ENCODE results near the gene MAN1A1.

DNA sequence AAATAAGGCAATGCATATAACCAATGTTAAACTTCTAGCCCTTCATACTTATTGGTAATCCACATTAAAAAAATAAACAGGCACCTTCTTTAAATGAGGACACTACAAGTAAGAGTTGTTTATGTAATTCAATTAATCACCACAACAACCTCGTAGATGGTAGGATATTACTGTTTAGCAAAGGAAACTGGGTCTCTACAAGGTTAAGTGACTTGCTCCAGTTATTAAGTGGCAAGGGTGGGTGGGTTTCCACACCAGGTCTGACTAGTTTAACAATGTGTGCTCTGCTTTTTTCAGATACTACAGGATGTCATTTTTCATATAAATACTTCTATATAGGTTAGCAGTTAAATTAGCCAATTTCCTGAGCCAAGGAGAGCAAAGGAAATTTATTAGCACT is 129.1 kb downstream of the MAN1A1 start:
- TF ChIP-seq, protein P1, sequence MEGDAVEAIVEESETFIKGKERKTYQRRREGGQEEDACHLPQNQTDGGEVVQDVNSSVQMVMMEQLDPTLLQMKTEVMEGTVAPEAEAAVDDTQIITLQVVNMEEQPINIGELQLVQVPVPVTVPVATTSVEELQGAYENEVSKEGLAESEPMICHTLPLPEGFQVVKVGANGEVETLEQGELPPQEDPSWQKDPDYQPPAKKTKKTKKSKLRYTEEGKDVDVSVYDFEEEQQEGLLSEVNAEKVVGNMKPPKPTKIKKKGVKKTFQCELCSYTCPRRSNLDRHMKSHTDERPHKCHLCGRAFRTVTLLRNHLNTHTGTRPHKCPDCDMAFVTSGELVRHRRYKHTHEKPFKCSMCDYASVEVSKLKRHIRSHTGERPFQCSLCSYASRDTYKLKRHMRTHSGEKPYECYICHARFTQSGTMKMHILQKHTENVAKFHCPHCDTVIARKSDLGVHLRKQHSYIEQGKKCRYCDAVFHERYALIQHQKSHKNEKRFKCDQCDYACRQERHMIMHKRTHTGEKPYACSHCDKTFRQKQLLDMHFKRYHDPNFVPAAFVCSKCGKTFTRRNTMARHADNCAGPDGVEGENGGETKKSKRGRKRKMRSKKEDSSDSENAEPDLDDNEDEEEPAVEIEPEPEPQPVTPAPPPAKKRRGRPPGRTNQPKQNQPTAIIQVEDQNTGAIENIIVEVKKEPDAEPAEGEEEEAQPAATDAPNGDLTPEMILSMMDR (conservative IDR thresholded peaks at IDR 0.05; ENCODE audit: low read length), result no peak
- TF ChIP-seq EZH2phosphoT487 (IDR thresholded peaks at IDR 0.05; ENCODE audit: borderline replicate concordance), result no peak

Data from Loucy (cell line).